Measurements from ENCODE around the gene TLCD3B.

DNA sequence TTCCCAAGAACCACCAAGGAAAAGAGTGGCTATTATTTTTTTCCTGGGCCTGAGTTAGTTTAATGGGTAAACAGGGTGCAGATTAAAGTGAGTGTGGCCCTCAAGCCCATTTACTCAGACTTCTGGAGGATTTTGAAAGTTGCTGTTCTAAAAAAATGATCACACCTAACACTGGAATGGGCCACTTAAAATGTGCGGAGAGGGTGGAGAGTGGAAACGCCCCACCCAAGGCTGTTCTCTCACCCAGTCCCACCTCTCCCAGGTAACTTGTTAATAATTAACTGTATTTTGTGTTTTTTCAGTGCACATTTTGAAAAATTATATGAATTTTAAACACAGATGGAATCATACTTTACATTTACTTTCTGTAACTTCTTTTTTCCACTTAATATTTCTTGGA is 41.0 kb downstream of the TLCD3B start:
- TF ChIP-seq, protein P1, sequence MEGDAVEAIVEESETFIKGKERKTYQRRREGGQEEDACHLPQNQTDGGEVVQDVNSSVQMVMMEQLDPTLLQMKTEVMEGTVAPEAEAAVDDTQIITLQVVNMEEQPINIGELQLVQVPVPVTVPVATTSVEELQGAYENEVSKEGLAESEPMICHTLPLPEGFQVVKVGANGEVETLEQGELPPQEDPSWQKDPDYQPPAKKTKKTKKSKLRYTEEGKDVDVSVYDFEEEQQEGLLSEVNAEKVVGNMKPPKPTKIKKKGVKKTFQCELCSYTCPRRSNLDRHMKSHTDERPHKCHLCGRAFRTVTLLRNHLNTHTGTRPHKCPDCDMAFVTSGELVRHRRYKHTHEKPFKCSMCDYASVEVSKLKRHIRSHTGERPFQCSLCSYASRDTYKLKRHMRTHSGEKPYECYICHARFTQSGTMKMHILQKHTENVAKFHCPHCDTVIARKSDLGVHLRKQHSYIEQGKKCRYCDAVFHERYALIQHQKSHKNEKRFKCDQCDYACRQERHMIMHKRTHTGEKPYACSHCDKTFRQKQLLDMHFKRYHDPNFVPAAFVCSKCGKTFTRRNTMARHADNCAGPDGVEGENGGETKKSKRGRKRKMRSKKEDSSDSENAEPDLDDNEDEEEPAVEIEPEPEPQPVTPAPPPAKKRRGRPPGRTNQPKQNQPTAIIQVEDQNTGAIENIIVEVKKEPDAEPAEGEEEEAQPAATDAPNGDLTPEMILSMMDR (IDR thresholded peaks at IDR 0.05; ENCODE audit: insufficient read depth, low read depth, low read length): no peak
- no peak for TF ChIP-seq EZH2 (IDR thresholded peaks at IDR 0.05; ENCODE audit: insufficient read depth, low read length)
